Tibial artery (tissue), 4 donors: ENCODE results near the gene GREB1L.

Source experiments
- DNase-seq, 2 donors: peaks; one replicate each; pipeline ENCODE4 v3.0.0-alpha.2; 2019
- H3K27ac ChIP-seq, 2 donors: fragments of 200-600 bp; sonication (generic) in 1 of 2; 1 replicate in 1 of 2; 2 replicates in 1 of 2; pipeline ENCODE4 v1.5.1; 2018 to 2019; ENCODE audit warnings: mild to moderate bottlenecking in 1 of 2
- H3K27me3 ChIP-seq, 2 donors: fragments of 200-600 bp; sonication (generic) in 1 of 2; one replicate each; pipeline versions ENCODE4 v1.5.1 to v1.6.0; 2016 to 2019
- H3K36me3 ChIP-seq, 3 donors: fragments of 200-600 bp; sonication (generic) in 2 of 3; one replicate each; pipeline ENCODE4 v1.5.1; 2016 to 2019; ENCODE audit warnings: mild to moderate bottlenecking in 2 of 3
- H3K4me1 ChIP-seq, 4 donors: fragments of 200-600 bp; sonication (generic) in 2 of 4; 1 replicate in 3 of 4; 2 replicates in 1 of 4; pipeline ENCODE4 v1.5.1; 2016 to 2019
- H3K4me3 ChIP-seq, 2 donors: fragments of 200-600 bp; sonication (generic) in 1 of 2; 1 replicate in 1 of 2; 2 replicates in 1 of 2; pipeline ENCODE4 v1.5.1; 2018 to 2019; ENCODE audit warnings: mild to moderate bottlenecking in 2 of 2
- H3K9me3 ChIP-seq, 3 donors: fragments of 200-600 bp; sonication (generic) in 1 of 3; one replicate each; pipeline ENCODE4 v1.5.1; 2016 to 2019
- CTCF ChIP-seq, 2 experiments: fragments of 200-600 bp in 1 of 2; fragments of 450-650 bp in 1 of 2; IDR thresholded peaks; one replicate each; pipeline ENCODE4 v1.5.1; 2017 to 2019; ENCODE audit warnings: antibody characterized with exemption in 2 of 2, mild to moderate bottlenecking in 1 of 2, moderate library complexity in 1 of 2
- intact Hi-C: fragments of 100-400 bp; cut with DNase I; formaldehyde crosslinking; loops from one replicate; pipeline ENCODE4 v1.15.0; 2023; ENCODE audit warnings: low total_unique reads

GREB1L gene

DNA sequence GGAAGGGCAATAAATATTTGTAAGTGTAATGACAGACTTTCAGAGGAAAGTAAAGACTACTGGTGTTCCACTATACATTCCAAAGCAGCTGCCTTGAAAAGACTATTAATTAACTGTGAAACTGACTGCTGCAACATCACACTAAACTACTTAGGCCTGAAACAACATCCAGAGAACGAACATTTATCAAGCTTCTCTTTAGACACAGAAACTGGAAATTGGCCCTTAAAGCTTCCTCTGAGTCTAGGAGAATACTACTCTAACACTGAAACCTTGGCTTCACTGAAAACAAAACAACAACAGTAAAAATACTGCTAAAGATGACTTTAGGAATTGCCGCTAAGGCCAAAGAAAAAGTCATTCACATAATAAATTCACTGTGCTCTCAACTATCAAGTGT, 283.9 kb downstream of the GREB1L start:
- H3K27me3 ChIP-seq, result no peaks in the 10 kb centered on the region
- H3K36me3 ChIP-seq, result peaks cover 23 to 60% (median 42%) of the 10 kb centered on the region in 3 donors
- DNase-seq, result no peak
- TF ChIP-seq CTCF (IDR thresholded peaks at IDR 0.05), result no peak
- no peak overlapping the region for H3K27ac ChIP-seq
- intact Hi-C loops, result no loop called here
- H3K4me3 ChIP-seq, result no peak overlapping the region
- H3K9me3 ChIP-seq, result no peaks in the 10 kb centered on the region
- peaks cover 0 to 13% (median 3%) of the 10 kb centered on the region in 4 donors for H3K4me1 ChIP-seq

DNA sequence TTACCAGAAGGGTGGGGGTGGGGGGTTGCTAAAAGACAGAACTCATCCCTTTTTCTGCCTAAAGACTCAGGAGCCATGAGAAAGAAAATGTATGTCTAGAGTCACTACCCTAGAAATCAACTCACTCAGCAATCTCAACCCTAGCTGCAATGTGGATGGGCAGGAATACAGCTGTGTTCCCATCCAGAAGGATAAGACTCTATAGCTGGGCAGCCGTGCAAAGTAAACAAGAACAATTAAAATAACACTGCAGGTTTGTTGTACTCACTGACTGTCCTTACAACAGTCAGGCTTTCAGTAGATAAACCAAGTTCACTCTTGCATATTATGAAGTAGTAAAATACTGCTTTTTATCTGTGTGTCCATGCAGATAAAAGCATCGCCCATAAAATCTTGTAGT, 284.4 kb downstream of the GREB1L start:
- Histone ChIP-seq H3K27ac (no peak overlapping the region), H3K9me3 (no peaks in the 10 kb centered on the region), H3K4me1 (peaks cover 0 to 13% (median 3%) of the 10 kb centered on the region in 4 donors), H3K36me3 (peaks cover 29 to 64% (median 44%) of the 10 kb centered on the region in 3 donors), H3K4me3 (no peak overlapping the region), H3K27me3 (no peaks in the 10 kb centered on the region)
- intact Hi-C loops, result no loop called here
- DNase-seq, result no peak
- no peak for TF ChIP-seq CTCF (IDR thresholded peaks at IDR 0.05)

GRCh38 chr18:21534327-21534726, 292.3 kb downstream of the GREB1L start:
- Histone ChIP-seq H3K27me3 (no peaks in the 10 kb centered on the region), H3K27ac (no peak overlapping the region), H3K36me3 (peaks cover 37 to 65% (median 56%) of the 10 kb centered on the region in 3 donors), H3K4me3 (no peak overlapping the region), H3K4me1 (peaks cover 0 to 14% (median 0%) of the 10 kb centered on the region in 4 donors), H3K9me3 (no peaks in the 10 kb centered on the region)
- no peak for TF ChIP-seq CTCF (IDR thresholded peaks at IDR 0.05)
- DNase-seq, result no peak
- intact Hi-C loops, result no loop called here

GRCh38 chr18:21538230-21538629, 296.2 kb downstream of the GREB1L start:
- Histone ChIP-seq H3K27ac (no peak overlapping the region), H3K27me3 (no peaks in the 10 kb centered on the region), H3K9me3 (no peaks in the 10 kb centered on the region), H3K4me3 (no peak overlapping the region), H3K4me1 (peaks cover 0 to 14% (median 0%) of the 10 kb centered on the region in 4 donors), H3K36me3 (peaks cover 26 to 44% (median 44%) of the 10 kb centered on the region in 3 donors)
- no peak for TF ChIP-seq CTCF (IDR thresholded peaks at IDR 0.05)
- no peak for DNase-seq
- intact Hi-C loops, result no loop called here

- no peaks in the 10 kb centered on the region for H3K9me3 ChIP-seq
- no peaks in the 10 kb centered on the region for H3K4me1 ChIP-seq
- no peak for TF ChIP-seq CTCF (IDR thresholded peaks at IDR 0.05)
- intact Hi-C loops, result no loop called here
- H3K27ac ChIP-seq, result no peak overlapping the region
- no peak for DNase-seq
- no peaks in the 10 kb centered on the region for H3K27me3 ChIP-seq
- H3K36me3 ChIP-seq, result peaks cover 14 to 38% (median 17%) of the 10 kb centered on the region in 3 donors
- no peak overlapping the region for H3K4me3 ChIP-seq
These were observed 304.4 kb downstream of the GREB1L start for GRCh38 chr18:21546423-21546822.

DNA sequence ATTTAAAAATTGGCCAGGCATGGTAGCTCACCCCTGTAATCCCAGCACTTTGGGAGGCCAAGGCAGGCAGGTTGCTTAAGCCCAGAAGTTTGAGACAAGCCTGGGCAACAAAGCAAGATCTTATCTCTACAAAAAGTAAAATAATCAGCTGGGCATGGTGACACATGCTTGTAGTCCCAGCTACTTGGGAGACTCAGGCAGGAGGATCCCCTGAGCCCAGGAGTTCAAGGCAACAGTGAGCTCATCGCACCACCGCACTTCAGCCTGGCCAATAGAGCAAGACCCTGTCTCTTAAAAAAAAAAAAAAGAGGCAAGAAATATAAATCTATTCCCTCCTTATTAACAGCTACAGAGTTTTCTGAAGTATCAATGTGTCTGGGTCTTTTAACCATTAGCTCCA, 306.6 kb downstream of the GREB1L start:
- Histone ChIP-seq H3K36me3 (peaks cover 19 to 55% (median 23%) of the 10 kb centered on the region in 3 donors), H3K27me3 (no peaks in the 10 kb centered on the region), H3K9me3 (no peaks in the 10 kb centered on the region), H3K4me3 (no peak overlapping the region), H3K4me1 (no peaks in the 10 kb centered on the region), H3K27ac (no peak overlapping the region)
- no peak for TF ChIP-seq CTCF (IDR thresholded peaks at IDR 0.05)
- no peak for DNase-seq
- intact Hi-C loops, result no loop called here
